Fibroblast of the aortic adventitia (primary cell): ENCODE measurements around the gene B3GNT8. TPM values are rescaled to one million over a fixed set of nuclear protein-coding genes. Genes with fewer than 3 reads are reported as not detected.
"Not testable (repeated sequence)": the region's sequence is repeated elsewhere in the genome, so short reads cannot be mapped to it uniquely, and the experiment has no call there.

Experiments used
- DNase-seq: peaks from one replicate; pipeline ENCODE4 v3.0.0-alpha.2; 2010; ENCODE audit warnings: low read depth
- H3K4me3 ChIP-seq: 2 replicates; pipeline ENCODE4 v1.5.1; 2011; ENCODE audit warnings: low read depth, mild to moderate bottlenecking, control low read depth, low read length, moderate library complexity
- CTCF ChIP-seq: IDR thresholded peaks from 2 replicates; pipeline ENCODE4 v1.5.1; 2011; ENCODE audit warnings: mild to moderate bottlenecking, low read length, control low read depth, inconsistent platforms; ENCODE audit not compliant: insufficient read depth
- total RNA-seq: library from RNA; depleted of rRNA; stranded (reverse); fragments of >200 nt; gene quantifications from 2 replicates; pipeline ENCODE4 v1.2.3, GENCODE V29; 2012; ENCODE audit warnings: low replicate concordance

B3GNT8 gene
- total RNA-seq, 1 donor = 2.1 TPM

DNA sequence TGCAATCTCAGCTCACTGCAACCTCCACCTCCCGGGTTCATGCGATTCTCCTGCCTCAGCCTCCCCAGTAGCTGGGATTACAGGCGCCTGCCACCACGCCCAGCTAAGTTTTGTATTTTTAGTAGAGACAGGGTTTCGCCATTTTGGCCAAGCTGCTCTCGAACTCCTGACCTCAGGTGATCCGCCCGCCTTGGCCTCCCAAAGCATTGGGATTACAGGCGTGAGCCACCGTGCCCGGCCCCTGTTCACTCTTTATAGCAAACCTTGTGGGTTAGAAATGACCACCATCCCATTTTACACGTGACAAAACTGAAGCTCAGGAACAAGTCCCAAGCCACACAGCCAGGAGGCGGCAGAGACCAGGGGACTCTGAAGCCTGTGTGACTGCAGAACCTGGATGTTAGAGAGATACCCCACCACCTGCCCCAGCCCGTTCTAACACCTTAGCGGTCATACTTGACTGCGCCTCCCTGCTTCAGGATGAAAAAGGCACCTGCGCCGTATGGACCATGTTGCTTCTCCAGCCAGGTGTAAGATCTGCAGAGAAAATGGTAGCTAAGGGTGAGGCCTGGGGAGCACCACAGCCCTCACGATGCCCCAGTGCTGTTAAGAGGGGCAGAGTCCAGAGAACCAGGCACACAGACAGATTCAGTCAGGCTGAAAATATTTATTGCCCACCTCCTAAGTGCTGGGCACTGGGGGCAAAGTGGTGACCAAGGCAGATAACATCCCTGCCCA is 8.9 kb upstream of the B3GNT8 start:
- DNase-seq = no peak
- TF ChIP-seq CTCF = no peak
- no peak overlapping the region for H3K4me3 ChIP-seq

DNA sequence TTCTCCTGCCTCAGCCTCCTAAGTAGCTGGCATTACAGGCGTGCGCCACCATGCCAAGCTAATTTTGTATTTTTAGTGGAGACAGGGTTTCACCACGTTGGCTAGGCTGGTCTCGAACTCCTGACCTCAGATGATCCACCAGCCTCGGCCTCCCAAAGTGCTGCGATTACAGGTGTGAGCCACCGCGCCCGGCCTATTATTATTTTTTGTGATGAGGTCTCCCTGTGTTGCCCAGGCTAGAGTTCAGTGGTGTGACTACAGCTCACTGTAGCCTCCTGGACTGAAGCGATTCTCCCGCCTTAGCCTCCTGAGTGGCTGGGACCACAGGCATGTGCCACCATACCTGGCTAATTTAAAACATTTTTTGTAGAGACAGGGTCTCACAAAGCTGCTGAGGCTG is 8.2 kb upstream of the B3GNT8 start:
- DNase-seq, H3K4me3 ChIP-seq: not testable (repeated sequence)

DNA sequence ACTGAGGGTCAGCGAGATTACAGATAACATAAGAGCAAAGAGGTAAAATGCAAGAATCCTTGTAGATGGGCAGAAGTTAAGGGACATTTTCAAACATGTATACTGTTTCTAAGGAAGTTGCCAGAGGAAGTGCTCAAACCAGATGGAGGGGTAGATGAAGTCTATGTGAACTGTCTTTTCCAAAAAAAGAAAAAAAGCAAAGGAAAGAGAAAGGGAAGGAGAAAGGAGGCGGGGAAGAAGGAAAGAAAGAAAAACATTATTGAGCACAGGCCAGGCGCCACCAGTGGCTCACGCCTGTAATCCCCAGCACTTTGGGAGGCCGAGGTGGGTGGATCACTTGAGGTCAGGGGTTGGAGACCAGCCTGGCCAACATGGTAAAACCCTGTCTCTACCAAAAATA is 7.3 kb upstream of the B3GNT8 start:
- H3K4me3 ChIP-seq = no peak overlapping the region
- no peak for DNase-seq
- no peak for TF ChIP-seq CTCF

DNA sequence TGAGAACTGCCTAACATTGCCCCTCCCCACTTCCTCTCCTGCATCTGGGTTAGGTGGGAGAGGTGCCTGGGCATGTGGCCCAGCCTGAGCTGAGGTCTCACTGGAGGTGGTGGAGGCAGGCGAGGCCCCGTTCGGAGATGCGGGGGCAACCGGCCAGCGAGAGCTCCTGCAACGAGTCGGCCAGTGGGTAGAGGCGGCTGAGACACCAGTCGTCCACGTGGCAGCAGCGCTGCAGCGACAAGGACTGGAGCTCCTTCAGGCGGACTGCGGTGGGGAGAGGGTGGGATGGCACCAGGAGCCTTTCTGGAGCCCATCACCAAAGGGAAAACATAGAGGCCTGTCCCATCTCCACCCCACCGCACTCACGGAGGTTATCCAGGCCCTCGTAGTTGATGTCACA is 6.0 kb upstream of the B3GNT8 start:
- no peak overlapping the region for H3K4me3 ChIP-seq
- no peak for DNase-seq
- no peak for TF ChIP-seq CTCF

- no peak overlapping the region for H3K4me3 ChIP-seq
- peak; percentile 37 for TF ChIP-seq CTCF
- DNase-seq = peak; percentile 35
Measured at GRCh38 chr19:41431426-41432386, 4.5 kb upstream of the B3GNT8 start.

DNA sequence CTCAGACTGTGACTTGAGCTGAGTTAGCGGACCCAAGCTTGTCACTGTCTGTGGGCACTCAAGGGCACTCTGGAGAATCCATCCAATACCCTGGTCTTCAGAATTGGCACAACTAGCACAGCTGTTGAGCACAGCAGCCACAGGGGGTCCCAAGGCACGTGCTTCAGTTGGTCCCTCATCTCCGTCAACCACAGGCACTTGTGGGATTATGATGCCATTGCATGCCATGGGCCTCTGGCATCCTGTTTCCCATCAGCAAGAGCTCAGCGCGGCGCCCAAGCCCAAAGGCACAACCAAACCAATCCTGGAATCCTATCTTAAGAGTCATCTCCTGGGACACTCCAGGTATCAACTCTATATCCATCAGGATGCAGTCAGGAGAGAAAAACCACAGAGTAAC is 3.7 kb upstream of the B3GNT8 start:
- no peak for TF ChIP-seq CTCF
- DNase-seq = no peak
- no peak overlapping the region for H3K4me3 ChIP-seq

DNA sequence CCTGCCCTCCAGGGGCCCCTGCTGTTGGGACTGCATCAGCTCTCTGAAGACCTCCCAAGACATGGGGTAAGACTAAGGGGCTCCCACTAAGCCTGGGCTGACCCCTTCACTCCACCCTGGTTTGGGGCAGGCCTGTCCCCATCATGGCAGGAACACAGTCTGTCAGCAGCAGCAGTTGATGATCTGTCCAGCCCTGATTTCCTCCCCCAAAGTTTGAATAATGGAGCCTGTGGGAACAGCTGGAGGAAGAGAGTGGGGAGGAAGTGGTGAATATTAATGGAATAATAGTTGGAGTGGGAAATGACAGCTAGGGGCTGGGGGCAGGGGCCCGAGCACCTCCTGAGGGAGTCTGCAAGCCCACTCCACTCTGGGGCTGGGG is 1.3 kb upstream of the B3GNT8 start:
- H3K4me3 ChIP-seq = peak overlapping the region; percentile 58
- no peak for TF ChIP-seq CTCF
- no peak for DNase-seq
